ENCODE data around the gene NUDT1.

DNA sequence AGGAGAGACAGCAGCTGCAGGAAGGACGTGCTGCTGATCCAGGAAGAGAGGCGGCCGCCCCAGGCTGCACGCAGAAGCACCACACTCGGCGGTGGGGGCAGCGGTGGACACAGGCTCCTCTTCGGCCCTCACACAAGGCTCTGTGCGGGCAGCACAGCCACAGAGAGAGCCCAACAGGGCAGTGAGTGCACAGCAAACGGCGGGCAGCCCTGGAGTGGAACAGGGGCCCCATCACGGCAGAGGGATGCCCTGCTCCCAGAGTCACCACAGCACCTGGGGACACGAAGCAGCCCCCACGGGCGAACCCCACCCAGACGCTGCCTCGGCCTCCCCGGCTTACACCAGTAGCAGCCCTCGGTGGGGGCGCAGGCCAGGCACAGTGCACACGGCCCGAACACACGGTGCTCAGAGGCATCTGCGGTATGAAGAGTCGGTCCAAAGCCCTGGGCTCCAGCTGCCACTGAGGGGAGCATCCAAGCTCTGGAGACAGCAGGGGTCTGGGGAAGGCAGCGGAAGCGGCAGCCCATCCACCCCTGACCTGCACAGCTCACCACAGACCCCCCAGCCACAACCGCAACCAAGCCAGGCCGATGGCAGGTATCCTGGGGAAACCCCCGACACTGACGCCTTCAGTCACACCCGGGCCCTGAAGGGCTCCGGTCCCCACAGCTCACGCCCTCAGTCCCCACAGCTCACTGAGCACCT is 16.8 kb downstream of the NUDT1 start:
- TF ChIP-seq POLR2A (IDR thresholded peaks at IDR 0.05; ENCODE audit: low read length) (no peak), GATA1 (IDR thresholded peaks at IDR 0.05; ENCODE audit: low read depth, low read length) (no peak)
